Stimulated activated CD8-positive, alpha-beta memory T cell treated with anti-CD3 and anti-CD28 coated beads, Interleukin-2, amount 100 ng/mL, for 1 hour (primary cell): ENCODE data around the gene PWWP2B.
A peak's percentile ranks its signal among the peaks of the same experiment; 100 is the strongest.

Experiments used
- DNase-seq, 2 donors: peaks; one replicate each; pipeline ENCODE4 v3.0.0-alpha.2; 2020; ENCODE audit warnings: low read depth in 2 of 2

Gene PWWP2B

GRCh38 chr10:132397036-132397541, at the start of gene PWWP2B:
TSS of gene PWWP2B (plus strand) at chr10:132397200. CDS start at chr10:132397227, 27 bp downstream.
- peak in 1 of 2 donors; percentile 35 for DNase-seq

GRCh38 chr10:132347211-132347930, 49.6 kb upstream of the PWWP2B start:
- DNase-seq, result no peak

DNA sequence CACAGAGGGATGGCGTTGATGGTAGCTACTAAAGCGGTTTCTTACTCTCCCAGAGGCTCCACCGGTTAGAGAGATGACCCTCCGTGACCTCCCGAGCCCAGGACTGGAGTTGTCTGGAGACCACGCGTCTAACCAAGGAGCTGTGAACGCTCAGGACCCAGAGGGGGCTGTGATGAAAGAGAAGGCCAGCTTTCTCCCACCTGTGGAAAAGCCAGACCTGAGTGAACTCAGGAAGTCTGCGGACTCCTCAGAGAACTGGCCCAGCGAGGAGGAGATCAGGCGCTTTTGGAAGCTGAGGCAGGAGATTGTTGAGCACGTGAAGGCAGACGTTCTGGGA, 49.1 kb upstream of the PWWP2B start:
- DNase-seq, result no peak

DNA sequence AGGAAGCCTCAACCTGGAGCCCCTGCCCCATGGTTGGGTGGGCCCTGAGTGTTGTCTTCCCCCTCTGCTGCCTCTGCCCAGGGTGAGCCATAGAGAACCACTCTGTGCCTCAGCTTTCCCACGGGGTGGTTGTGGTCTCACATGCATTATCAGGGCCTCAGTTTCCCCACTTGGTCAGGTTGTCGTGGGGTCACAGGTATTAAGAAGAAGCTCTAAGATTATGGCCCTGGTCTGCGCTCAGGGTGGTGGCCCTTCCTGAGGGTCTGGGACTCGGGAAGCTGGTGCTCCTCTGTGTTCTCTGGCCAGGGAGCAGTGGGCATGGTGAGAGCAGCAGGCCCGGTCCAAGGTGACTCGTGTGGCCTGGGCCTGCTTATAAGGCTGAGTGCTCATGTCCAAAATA, 47.2 kb upstream of the PWWP2B start:
- no peak for DNase-seq

DNA sequence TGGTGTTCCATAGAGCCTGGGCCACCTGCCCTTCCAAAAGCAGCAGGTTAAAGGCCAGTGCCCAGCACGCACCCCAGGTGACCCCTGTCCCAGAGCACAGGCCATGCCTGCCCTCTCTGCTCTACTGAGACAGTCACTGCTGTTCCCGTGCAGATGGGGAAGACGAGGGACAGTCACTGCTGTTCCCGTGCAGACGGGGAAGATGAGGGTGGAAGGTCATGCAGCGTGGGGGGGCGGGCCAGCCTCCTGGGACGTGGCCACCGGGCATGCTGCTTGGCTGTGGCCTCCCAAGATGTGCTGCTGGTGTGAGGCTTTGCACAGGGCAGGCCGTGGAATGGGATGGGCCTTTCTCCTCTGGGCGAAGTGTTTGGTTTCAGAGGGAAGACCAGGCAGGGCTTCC, 46.6 kb upstream of the PWWP2B start:
- DNase-seq, result no peak

DNA sequence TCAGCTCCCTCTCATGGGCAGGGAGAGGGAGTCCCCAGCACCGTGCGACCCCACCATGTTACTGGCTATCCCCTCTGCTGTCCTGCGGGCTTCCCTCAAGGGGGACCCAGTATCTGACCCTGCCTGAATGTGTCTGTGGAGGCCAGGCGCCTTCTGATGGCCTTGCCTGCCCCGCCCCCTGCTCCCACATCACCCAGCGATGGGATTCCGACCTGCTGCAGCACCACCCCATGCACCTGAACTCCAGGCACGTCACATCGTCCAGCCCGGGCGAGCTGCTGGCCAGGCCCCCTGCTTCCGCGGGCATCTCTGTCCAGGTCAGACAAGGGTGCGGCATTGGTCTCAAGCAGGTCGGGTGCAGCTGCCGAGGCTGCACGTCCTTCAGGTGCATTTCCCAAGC, 46.1 kb upstream of the PWWP2B start:
- no peak for DNase-seq

- no peak for DNase-seq
These were observed 45.4 kb upstream of the PWWP2B start for GRCh38 chr10:132351611-132352010.

GRCh38 chr10:132352462-132353308, 44.3 kb upstream of the PWWP2B start:
- DNase-seq, result peak; percentile 43 to 52

- DNase-seq, result no peak
These were observed 43.3 kb upstream of the PWWP2B start for GRCh38 chr10:132353456-132354355.

DNA sequence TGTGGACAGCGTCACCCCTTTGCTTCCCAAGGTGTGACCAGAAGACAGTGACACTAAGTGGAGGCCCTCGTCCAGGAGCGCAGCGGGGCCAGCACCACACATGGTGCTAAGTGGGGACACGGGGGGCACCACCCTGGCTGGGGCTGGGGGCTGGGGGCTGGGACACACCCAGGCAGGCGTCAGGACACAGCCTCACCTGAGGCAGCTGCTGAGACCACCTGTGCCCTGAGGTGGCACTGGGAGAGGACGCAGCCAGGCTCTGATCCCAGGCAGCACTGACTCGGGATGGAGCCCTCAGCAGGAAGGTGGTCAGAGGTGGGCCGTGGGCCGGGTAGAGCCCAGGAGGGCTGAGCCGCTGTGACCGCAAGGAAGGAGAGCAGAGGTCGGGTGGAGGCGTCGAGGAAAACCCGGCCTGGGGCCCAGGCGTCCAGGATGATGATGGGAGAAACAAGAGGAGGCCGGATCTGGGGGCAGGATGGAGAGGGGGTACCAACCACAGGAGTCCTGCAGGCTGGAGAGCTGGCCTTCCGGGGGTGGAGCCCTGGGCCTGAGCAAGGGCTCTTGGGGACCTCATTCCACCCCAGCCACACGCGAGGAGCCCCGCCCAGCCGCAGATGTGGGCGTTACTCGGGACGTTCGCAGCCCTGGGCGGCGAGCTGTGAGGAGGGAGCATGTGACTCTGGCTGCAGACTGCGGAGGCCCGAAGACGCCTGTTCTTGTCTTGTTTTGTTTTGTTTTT, 42.5 kb upstream of the PWWP2B start:
- no peak for DNase-seq

GRCh38 chr10:132355297-132355696, 41.7 kb upstream of the PWWP2B start:
- no peak for DNase-seq

DNA sequence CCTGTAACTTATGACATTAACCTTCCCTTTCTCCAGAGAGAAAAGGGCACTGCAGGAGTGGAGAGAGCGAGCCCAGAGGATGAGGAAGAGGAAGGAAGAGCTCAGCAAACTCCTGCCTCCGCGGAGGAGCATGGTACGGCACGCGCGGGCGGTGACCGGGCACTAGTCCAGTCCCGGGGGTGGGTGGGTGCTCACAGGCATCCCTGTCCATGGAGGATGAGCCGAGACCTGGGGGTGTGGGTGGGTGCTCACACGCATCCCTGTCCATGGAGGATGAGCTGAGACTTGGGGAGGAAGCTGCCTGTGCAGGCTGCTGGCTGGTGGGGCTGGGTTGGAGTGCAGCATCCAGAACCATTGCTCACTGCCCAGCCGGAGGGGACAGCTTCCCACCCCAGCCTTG, 41.2 kb upstream of the PWWP2B start:
- DNase-seq, result no peak

- DNase-seq, result no peak
These were observed 40.3 kb upstream of the PWWP2B start for GRCh38 chr10:132356621-132357195.

GRCh38 chr10:132357286-132358058, 39.5 kb upstream of the PWWP2B start:
- DNase-seq, result no peak

GRCh38 chr10:132359305-132360040, 37.5 kb upstream of the PWWP2B start:
- no peak for DNase-seq

GRCh38 chr10:132360766-132361447, 36.1 kb upstream of the PWWP2B start:
- DNase-seq, result no peak

GRCh38 chr10:132361581-132362101, 35.4 kb upstream of the PWWP2B start:
- DNase-seq, result no peak

DNA sequence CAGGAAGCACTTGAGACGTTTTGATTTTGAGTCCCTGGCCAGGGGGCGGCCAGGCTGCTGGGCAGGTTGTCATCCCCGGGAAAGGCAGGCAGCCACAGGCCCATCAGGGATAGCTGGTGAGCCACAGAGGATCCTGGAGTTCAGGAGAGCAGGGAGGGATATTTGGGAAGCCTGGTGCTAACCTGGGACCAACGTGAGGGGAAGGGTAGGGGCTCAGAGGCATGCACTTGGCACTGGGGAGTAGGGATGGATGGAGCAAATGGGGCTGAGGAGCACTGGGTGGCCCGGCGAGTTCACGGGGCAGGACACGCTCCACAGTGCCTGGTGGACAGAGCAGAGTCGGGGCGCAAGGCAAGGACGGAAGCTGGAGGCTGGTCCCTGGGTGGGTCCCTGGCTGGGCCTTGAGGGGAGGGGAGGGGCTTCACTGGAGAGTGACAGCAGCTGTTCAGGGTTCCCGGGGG, 34.8 kb upstream of the PWWP2B start:
- DNase-seq, result no peak
